Ishikawa (cell line): Measurements from ENCODE around the gene MCM6.
A peak's percentile ranks its signal among the peaks of the same experiment; 100 is the strongest.

Experiments
- CEBPB ChIP-seq: IDR thresholded peaks from 2 replicates; pipeline ENCODE4 v1.6.1; 2012
- CREB1 ChIP-seq: IDR thresholded peaks from 2 replicates; pipeline ENCODE4 v1.6.1; 2012; ENCODE audit warnings: low read depth
- EGR1 ChIP-seq: IDR thresholded peaks from 2 replicates; pipeline ENCODE4 v1.6.1; 2012
- EP300 ChIP-seq: IDR thresholded peaks from 2 replicates; pipeline ENCODE4 v1.6.1; 2012; ENCODE audit warnings: borderline replicate concordance
- FOXM1 ChIP-seq: IDR thresholded peaks from 2 replicates; pipeline ENCODE4 v1.6.1; 2012; ENCODE audit warnings: low read depth, borderline replicate concordance
- NFIC ChIP-seq: IDR thresholded peaks from 2 replicates; pipeline ENCODE4 v1.6.1; 2012
- RAD21 ChIP-seq: IDR thresholded peaks from 2 replicates; pipeline ENCODE4 v1.6.1; 2012; ENCODE audit warnings: low read depth
- TAF1 ChIP-seq: IDR thresholded peaks from 2 replicates; pipeline ENCODE4 v1.6.1; 2012; ENCODE audit warnings: low read depth, mild to moderate bottlenecking
- TCF12 ChIP-seq: IDR thresholded peaks from 2 replicates; pipeline ENCODE4 v1.6.1; 2012; ENCODE audit warnings: low read depth
- TEAD4 ChIP-seq: IDR thresholded peaks from 2 replicates; pipeline ENCODE4 v1.6.1; 2012
- YY1 ChIP-seq: IDR thresholded peaks from 2 replicates; pipeline ENCODE4 v1.6.1; 2012; ENCODE audit warnings: low read depth
- ZBTB7A ChIP-seq: IDR thresholded peaks from 2 replicates; pipeline ENCODE4 v1.6.1; 2012; ENCODE audit warnings: low read depth
- TF ChIP-seq, protein P1 (sequence below): IDR thresholded peaks from 2 replicates; pipeline ENCODE4 v1.6.1; 2012
- TF ChIP-seq, protein P2 (sequence below): IDR thresholded peaks from 2 replicates; pipeline ENCODE4 v1.6.1; 2012; ENCODE audit warnings: low read depth, mild to moderate bottlenecking
- TF ChIP-seq, protein P3 (sequence below): IDR thresholded peaks from 2 replicates; pipeline ENCODE4 v1.6.1; 2012

Gene MCM6

DNA sequence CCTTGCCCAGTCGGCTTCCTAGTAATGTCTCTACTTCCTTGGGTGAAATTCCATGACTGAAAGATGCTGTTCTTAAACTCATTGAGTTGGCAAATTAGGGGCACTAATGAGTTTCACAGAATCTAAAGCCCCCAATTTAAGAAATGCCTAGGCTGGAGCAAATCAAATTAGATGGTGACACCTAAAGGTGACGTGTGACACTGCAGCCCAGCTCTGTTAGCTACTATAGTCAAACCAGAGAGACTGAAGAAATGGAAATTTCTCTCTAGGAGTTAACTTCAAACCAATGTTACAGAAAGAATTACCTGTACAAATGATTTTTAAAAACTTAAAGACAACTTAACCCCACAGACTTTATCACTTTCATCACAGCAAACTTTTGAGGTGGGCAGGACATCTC is 76.5 kb downstream of the MCM6 start:
- no peak for TF ChIP-seq EP300
- no peak for TF ChIP-seq TCF12
- TF ChIP-seq, protein P1, sequence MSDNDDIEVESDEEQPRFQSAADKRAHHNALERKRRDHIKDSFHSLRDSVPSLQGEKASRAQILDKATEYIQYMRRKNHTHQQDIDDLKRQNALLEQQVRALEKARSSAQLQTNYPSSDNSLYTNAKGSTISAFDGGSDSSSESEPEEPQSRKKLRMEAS, result no peak
- no peak for TF ChIP-seq NFIC
- TF ChIP-seq CREB1, result no peak
- TF ChIP-seq EGR1, result no peak
- TF ChIP-seq TAF1, result no peak
- no peak for TF ChIP-seq TEAD4
- no peak for TF ChIP-seq YY1
- TF ChIP-seq, protein P2, sequence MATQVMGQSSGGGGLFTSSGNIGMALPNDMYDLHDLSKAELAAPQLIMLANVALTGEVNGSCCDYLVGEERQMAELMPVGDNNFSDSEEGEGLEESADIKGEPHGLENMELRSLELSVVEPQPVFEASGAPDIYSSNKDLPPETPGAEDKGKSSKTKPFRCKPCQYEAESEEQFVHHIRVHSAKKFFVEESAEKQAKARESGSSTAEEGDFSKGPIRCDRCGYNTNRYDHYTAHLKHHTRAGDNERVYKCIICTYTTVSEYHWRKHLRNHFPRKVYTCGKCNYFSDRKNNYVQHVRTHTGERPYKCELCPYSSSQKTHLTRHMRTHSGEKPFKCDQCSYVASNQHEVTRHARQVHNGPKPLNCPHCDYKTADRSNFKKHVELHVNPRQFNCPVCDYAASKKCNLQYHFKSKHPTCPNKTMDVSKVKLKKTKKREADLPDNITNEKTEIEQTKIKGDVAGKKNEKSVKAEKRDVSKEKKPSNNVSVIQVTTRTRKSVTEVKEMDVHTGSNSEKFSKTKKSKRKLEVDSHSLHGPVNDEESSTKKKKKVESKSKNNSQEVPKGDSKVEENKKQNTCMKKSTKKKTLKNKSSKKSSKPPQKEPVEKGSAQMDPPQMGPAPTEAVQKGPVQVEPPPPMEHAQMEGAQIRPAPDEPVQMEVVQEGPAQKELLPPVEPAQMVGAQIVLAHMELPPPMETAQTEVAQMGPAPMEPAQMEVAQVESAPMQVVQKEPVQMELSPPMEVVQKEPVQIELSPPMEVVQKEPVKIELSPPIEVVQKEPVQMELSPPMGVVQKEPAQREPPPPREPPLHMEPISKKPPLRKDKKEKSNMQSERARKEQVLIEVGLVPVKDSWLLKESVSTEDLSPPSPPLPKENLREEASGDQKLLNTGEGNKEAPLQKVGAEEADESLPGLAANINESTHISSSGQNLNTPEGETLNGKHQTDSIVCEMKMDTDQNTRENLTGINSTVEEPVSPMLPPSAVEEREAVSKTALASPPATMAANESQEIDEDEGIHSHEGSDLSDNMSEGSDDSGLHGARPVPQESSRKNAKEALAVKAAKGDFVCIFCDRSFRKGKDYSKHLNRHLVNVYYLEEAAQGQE, result no peak
- TF ChIP-seq ZBTB7A, result no peak
- TF ChIP-seq CEBPB, result no peak
- TF ChIP-seq RAD21, result no peak
- TF ChIP-seq, protein P3, sequence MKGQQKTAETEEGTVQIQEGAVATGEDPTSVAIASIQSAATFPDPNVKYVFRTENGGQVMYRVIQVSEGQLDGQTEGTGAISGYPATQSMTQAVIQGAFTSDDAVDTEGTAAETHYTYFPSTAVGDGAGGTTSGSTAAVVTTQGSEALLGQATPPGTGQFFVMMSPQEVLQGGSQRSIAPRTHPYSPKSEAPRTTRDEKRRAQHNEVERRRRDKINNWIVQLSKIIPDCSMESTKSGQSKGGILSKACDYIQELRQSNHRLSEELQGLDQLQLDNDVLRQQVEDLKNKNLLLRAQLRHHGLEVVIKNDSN, result no peak
- no peak for TF ChIP-seq FOXM1

DNA sequence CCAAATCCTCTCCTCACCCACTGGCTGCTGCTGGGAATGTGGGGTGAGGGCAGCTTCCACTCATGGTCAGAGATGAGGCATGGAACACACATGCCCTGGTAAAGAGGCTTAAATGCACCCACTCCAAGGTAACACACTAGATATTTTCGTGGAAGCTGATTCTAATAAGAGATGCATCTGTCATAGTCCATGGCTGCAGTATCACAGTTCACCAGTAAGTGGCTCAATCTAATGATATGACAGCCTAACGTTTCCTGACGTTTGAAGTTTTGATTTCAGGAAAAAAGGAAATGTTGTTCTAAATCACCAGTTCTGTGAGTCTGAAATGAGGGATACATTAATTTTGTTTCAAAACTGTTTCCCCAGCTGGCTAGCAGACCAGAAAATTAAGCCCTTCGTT is 77.5 kb downstream of the MCM6 start:
- TF ChIP-seq CREB1 (no peak), EGR1 (no peak), TEAD4 (no peak), ZBTB7A (no peak), YY1 (no peak), FOXM1 (no peak), RAD21 (no peak), EP300 (no peak), CEBPB (no peak), NFIC (no peak), TAF1 (no peak), TCF12 (no peak)
- TF ChIP-seq, protein P1, result no peak
- TF ChIP-seq, protein P3, result no peak

DNA sequence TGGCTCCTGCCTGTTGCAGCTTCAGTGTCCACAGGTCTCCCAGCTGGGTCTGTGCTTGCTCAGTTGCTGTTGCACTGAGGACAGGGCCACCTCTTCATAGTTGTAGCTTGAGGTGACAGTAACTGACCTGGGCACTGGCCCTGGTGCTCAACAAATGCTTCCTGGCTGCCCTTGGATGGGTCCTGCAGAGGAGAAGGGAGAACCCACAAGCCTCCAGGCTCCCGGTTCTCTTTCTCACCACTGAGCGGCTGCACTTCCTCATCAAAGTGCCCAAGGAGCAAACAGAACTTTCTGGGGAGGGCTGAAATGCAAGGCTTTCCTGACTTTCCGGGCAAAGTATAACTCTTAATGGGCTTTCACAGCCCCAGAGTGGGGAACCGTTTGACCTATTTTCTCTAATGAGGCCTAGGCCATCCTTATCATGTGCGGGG is 78.0 kb downstream of the MCM6 start:
- TF ChIP-seq ZBTB7A (no peak), TEAD4 (no peak), CEBPB (no peak), NFIC (no peak), RAD21 (no peak), EP300 (no peak), FOXM1 (no peak), TCF12 (no peak), YY1 (no peak), EGR1 (no peak), CREB1 (no peak), TAF1 (no peak)
- TF ChIP-seq, protein P1, result no peak
- TF ChIP-seq, protein P2, result no peak
- TF ChIP-seq, protein P3, result no peak

DNA sequence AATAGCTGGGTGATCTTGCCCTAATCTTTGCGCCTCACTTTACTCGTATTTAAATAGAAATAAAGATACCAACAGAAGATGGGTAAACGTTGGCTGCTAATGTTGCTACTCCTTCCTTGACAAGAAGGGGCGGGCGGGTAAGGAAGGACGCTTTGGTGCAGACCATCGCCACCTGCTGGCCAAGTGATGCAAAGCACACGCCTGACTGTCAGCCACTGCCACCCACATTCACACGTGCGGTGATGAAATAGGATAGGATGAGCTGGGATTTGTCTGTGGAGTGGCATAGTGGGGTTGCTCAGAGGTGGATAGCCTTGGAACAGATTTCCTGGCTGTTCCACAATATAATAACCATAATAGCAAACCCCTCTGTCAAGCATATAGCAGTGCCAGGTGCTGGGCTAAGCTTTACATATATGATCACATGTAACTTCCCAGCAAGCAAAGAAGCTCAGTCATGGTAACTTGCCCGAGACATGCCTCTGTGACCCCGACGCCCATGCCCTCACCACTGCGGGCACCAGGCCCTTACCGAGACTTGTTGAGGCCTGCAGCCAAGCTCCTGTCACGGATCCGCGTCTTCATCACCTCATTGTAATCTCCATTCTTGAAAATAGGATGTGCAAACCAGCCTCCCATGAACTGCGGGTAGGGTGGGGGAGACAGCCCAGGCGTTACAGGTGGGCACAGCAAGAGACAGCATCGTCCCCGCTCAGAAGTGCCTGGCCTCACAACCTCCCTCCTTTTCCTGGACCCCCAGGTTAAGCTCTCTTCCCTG is 78.6 kb downstream of the MCM6 start:
- no peak for TF ChIP-seq EP300
- no peak for TF ChIP-seq CEBPB
- no peak for TF ChIP-seq NFIC
- TF ChIP-seq TEAD4, result no peak
- no peak for TF ChIP-seq ZBTB7A
- no peak for TF ChIP-seq FOXM1
- TF ChIP-seq, protein P3, result no peak
- no peak for TF ChIP-seq TCF12
- no peak for TF ChIP-seq TAF1
- TF ChIP-seq RAD21, result peak; percentile 73
- no peak for TF ChIP-seq EGR1
- TF ChIP-seq, protein P1, result peak; percentile 72
- no peak for TF ChIP-seq YY1
- no peak for TF ChIP-seq CREB1
- TF ChIP-seq, protein P2, result no peak
